ENCODE results near the gene SHISA7.

Gene SHISA7

GRCh38 chr19:55385724-55386492 is 57.2 kb downstream of the SHISA7 start, which contains the start of gene RPL28:
Gene RPL28 (plus strand): TSS chr19:55385932. CDS start chr19:55386358, 426 bp downstream.
- DNase-seq: peak; percentile 97

- DNase-seq: peak; percentile 92
These were observed 58.0 kb downstream of the SHISA7 start for GRCh38 chr19:55384920-55385723.

GRCh38 chr19:55384131-55384919 is 58.8 kb downstream of the SHISA7 start, which contains the start of gene TMEM238:
Gene TMEM238 (minus strand): TSS chr19:55384292. CDS start chr19:55384259, 33 bp downstream.
- no peak for DNase-seq

GRCh38 chr19:55383279-55384130 is 59.6 kb downstream of the SHISA7 start:
- no peak for DNase-seq

- no peak for DNase-seq
These were observed 60.5 kb downstream of the SHISA7 start for GRCh38 chr19:55382522-55383054.

- DNase-seq: no peak
These were observed 61.1 kb downstream of the SHISA7 start for GRCh38 chr19:55382013-55382412.

- DNase-seq: no peak
These were observed 63.9 kb downstream of the SHISA7 start for GRCh38 chr19:55379174-55379573.
